ENCODE results near the gene BET1L. TPM values are rescaled to one million over a fixed set of nuclear protein-coding genes. Genes with fewer than 3 reads are reported as not detected.

BET1L gene, protein sequence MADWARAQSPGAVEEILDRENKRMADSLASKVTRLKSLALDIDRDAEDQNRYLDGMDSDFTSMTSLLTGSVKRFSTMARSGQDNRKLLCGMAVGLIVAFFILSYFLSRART
- 11.4 and 12.0 TPM in 2 replicates for total RNA-seq

GRCh38 chr11:207208-207862, at the start of gene BET1L, which contains the start of gene RIC8A:
BET1L (minus strand) TSS chr11:207399; CDS start chr11:207321, 78 bp downstream.
RIC8A (plus strand) TSS chr11:207708; CDS start chr11:208855, 1,147 bp downstream.

DNA sequence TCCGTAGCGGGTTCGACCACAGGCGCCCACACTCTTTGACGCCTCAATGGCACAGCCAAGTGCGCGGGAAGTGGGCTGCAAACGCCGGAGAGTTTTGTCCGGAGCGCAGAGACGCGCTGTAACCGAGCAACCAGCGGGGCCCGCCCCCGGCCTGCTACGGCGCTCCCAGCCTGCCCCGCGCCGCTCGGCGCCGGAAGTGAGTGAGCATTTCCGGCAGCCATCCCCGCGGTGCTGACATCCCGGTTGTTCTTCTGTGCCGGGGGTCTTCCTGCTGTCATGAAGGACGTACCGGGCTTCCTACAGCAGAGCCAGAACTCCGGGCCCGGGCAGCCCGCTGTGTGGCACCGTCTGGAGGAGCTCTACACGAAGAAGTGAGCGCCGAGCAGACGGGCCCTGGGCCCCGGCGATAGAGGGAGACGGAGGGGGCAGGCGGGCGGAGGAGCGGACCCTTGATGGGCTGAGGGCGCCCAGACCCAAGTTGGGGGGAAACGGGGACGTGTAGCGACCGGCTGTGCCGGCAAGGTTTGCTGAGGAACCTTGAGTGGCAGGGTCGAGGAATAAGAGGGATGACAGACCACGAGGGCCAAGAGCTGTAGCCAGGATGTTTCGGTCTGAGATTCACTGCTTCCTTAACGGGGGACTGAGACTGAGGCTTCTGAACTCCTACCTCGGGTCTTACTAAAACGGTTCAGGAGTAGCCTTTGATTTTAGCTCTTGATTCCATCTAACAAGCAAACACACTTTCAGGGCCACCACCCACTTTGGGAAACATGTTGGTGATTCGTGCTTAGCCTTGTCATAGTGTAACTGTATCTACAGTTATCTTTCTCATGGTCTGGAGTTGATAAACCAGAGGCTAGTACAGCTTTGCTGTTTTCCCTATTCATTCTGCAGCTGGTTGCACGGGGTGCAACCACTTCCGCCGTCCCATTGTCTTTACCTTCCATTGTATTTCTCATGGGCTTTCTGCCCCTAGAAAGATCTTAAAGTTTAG, 29.9 kb upstream of the BET1L start, which contains the start of gene PSMD13:
Gene PSMD13 (plus strand): TSS at position 203 of the 994 bp plus-strand sequence. CDS start 74 bp downstream, at position 277.

DNA sequence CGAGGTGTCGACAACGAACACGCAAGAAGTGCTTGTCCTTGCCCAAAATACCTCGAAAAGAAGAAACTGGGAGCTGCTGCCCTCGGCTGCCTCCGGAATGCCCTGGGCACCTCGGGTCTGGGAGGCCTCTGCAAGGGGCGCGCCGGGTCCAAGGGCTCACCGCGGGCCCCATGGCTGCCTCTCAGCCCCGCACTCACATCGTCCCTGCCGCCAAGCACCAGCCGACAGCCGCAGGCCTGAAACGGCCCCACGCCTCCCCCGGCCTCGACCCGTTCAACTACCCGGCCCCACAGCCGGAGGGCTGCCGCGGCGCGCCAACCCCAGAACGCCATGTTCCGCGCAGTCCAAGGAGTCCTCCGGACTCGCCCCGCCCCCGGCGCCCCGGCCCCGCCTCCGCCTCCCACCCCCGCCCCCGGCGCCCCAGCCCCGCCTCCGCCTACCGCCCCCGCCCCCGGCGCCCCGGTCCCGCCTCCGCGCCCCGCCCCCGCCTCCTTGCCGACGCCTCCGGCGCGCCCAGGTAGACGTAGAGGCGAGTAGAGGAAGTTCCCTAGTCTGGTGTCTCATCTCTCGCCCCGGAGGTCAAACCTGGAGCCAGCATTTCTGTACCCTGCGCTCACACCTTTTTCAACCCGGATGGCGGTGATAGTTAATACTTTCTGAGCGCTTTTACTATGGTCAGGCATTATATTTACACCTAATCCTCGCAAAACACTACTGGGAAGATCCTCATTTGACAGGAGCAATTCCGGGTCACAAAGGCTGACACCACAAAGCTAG, 29.0 kb upstream of the BET1L start, which contains the start of gene SIRT3:
Gene SIRT3 (minus strand): TSS at position 346 of the 777 bp plus-strand sequence. CDS start 14 bp downstream, at position 332.

GRCh38 chr11:192674-193128, 14.5 kb downstream of the BET1L start, which contains the start of gene SCGB1C1:
SCGB1C1 (plus strand) TSS chr11:193078; CDS start chr11:193100, 22 bp downstream.

Other genes with a start within 250 kb of the BET1L start
- gene SCGB1C1, start 14.3 kb downstream of the BET1L start, total RNA-seq, result not detected in 2 replicates
- 104 and 140 TPM in 2 replicates for gene RIC8A, start 309 bp upstream of the BET1L start, total RNA-seq
- 5.2 and 5.9 TPM in 2 replicates for gene SIRT3, start 28.9 kb upstream of the BET1L start, total RNA-seq
- 212 and 331 TPM in 2 replicates for gene PSMD13, start 29.6 kb upstream of the BET1L start, total RNA-seq
- gene NLRP6, start 71.0 kb upstream of the BET1L start, total RNA-seq, result not detected in 2 replicates
- 10.4 and 10.8 TPM in 2 replicates for gene PGGHG, start 81.7 kb upstream of the BET1L start, total RNA-seq
- gene IFITM5, start 92.1 kb upstream of the BET1L start, total RNA-seq, result not detected in 2 replicates
- 24.0 and 41.9 TPM in 2 replicates for gene IFITM2, start 100.4 kb upstream of the BET1L start, total RNA-seq
- 18.5 and 92.6 TPM in 2 replicates for gene IFITM1, start 106.6 kb upstream of the BET1L start, total RNA-seq
- 25.3 and 49.7 TPM in 2 replicates for gene IFITM3, start 113.5 kb upstream of the BET1L start, total RNA-seq
- gene B4GALNT4, start 162.1 kb upstream of the BET1L start, total RNA-seq, result 0.46 and 7.8 TPM in 2 replicates
- 0.15 and 0.32 TPM in 2 replicates for gene PKP3, start 186.8 kb upstream of the BET1L start, total RNA-seq
- 28.1 and 43.2 TPM in 2 replicates for gene SIGIRR, start 207.6 kb upstream of the BET1L start, total RNA-seq
- not detected in 2 replicates for gene ANO9, start 234.6 kb upstream of the BET1L start, total RNA-seq
- gene PTDSS2, start 242.9 kb upstream of the BET1L start, total RNA-seq, result 29.9 and 30.2 TPM in 2 replicates

Measured in epithelial cell of umbilical artery (primary cell).